Lung (tissue), 12 donors: ENCODE data around the gene PRODH2. TPM values are rescaled to one million over a fixed set of nuclear protein-coding genes. Genes with fewer than 3 reads are reported as not detected.

Source experiments
- ATAC-seq: fragments of 200-7000 bp; cut with Tn5 transposase; one replicate; pipeline ENCODE4 v1.9.1; 2020; ENCODE audit warnings: moderate number of reproducible peaks; ENCODE audit not compliant: insufficient read depth, low FRiP score
- DNase-seq, 3 donors: peaks; one replicate each; pipeline ENCODE4 v3.0.0-alpha.2; 2013 to 2017
- H3K27ac ChIP-seq, 2 donors: one replicate each; pipeline ENCODE4 v1.5.1; 2013; ENCODE audit warnings: mild to moderate bottlenecking in 2 of 2, moderate library complexity in 2 of 2, control low read depth in 1 of 2, inconsistent platforms in 1 of 2, low read depth in 1 of 2, low read length in 1 of 2
- H3K27me3 ChIP-seq, 3 donors: one replicate each; pipeline ENCODE4 v1.5.1; 2013; ENCODE audit warnings: low read length in 2 of 3; ENCODE audit not compliant: control insufficient read depth in 3 of 3, insufficient read depth in 3 of 3
- H3K36me3 ChIP-seq, 4 donors: one replicate each; pipeline ENCODE4 v1.5.1; 2013; ENCODE audit warnings: low read length in 4 of 4, mild to moderate bottlenecking in 1 of 4, moderate library complexity in 1 of 4; ENCODE audit not compliant: control insufficient read depth in 4 of 4, insufficient read depth in 4 of 4
- H3K4me1 ChIP-seq, 5 donors: one replicate each; pipeline ENCODE4 v1.5.1; 2013; ENCODE audit warnings: low read length in 5 of 5, mild to moderate bottlenecking in 2 of 5, moderate library complexity in 1 of 5; ENCODE audit not compliant: control insufficient read depth in 5 of 5, insufficient read depth in 5 of 5
- H3K4me3 ChIP-seq: one replicate; pipeline ENCODE4 v1.5.1; 2013; ENCODE audit warnings: mild to moderate bottlenecking, control low read depth, moderate library complexity
- H3K9ac ChIP-seq, 2 donors: one replicate each; pipeline ENCODE4 v1.5.1; 2013; ENCODE audit warnings: low read length in 2 of 2, control low read depth in 1 of 2; ENCODE audit not compliant: insufficient read depth in 1 of 2
- H3K9me3 ChIP-seq, 4 donors: one replicate each; pipeline ENCODE4 v1.5.1; 2013; ENCODE audit warnings: low read length in 3 of 4, mild to moderate bottlenecking in 1 of 4, moderate library complexity in 1 of 4; ENCODE audit not compliant: control insufficient read depth in 4 of 4, insufficient read depth in 3 of 4
- WGBS, 2 donors: extraction: QIAGEN DNeasy Blood & Tissue Kit; methylation state at CpG; one replicate each; pipeline ENCODE4 v1.1.7; 2013; 5-methylcytosine and 5-hydroxymethylcytosine counted together
- polyA plus RNA-seq, 2 donors: library from polyadenylated mRNA; stranded (reverse); fragments of 200-250 nt; gene quantifications; one replicate each; pipeline ENCODE4 v1.2.1, GENCODE V29; 2013
- total RNA-seq, 2 donors: library from RNA; depleted of rRNA in 1 of 2; stranded (reverse); fragments of >200 nt in 1 of 2; gene quantifications; one replicate each; pipeline ENCODE4 v1.2.1, GENCODE V29; 2014 to 2021
- TF ChIP-seq, protein P1 (sequence below): IDR thresholded peaks from 2 replicates; pipeline ENCODE4 v1.5.1; 2012; ENCODE audit warnings: mild to moderate bottlenecking; ENCODE audit errors: control extremely low read depth, extremely low read depth
- donor health status: control.
- donor health status: control.
- donor health status: Bipolar disorder and iron deficiency.
- donor health status: healthy.
- donor health status: DM: yes; HTN: yes; CAD: no.

The PRODH2 gene
- total and polyA plus RNA-seq, 4 donors: not detected

- no peak overlapping the region for H3K27ac ChIP-seq
- H3K36me3 ChIP-seq: no peaks in the 10 kb centered on the region
- 3% methylated on average over 26 of the region's 26 CpGs for WGBS, 2 donors
- no peak for DNase-seq
- H3K9me3 ChIP-seq: peaks cover 0 to 9% (median 0%) of the 10 kb centered on the region in 4 donors
- no peak overlapping the region for H3K4me3 ChIP-seq
- H3K9ac ChIP-seq: no peak overlapping the region
- ATAC-seq: no peak
- H3K4me1 ChIP-seq: peaks cover 0 to 18% (median 5%) of the 10 kb centered on the region in 5 donors
- TF ChIP-seq, protein P1, sequence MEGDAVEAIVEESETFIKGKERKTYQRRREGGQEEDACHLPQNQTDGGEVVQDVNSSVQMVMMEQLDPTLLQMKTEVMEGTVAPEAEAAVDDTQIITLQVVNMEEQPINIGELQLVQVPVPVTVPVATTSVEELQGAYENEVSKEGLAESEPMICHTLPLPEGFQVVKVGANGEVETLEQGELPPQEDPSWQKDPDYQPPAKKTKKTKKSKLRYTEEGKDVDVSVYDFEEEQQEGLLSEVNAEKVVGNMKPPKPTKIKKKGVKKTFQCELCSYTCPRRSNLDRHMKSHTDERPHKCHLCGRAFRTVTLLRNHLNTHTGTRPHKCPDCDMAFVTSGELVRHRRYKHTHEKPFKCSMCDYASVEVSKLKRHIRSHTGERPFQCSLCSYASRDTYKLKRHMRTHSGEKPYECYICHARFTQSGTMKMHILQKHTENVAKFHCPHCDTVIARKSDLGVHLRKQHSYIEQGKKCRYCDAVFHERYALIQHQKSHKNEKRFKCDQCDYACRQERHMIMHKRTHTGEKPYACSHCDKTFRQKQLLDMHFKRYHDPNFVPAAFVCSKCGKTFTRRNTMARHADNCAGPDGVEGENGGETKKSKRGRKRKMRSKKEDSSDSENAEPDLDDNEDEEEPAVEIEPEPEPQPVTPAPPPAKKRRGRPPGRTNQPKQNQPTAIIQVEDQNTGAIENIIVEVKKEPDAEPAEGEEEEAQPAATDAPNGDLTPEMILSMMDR: no peak
- H3K27me3 ChIP-seq: peaks cover 3 to 33% (median 27%) of the 10 kb centered on the region in 3 donors
Observed at GRCh38 chr19:35846038-35846668, 33.5 kb upstream of the PRODH2 start.

DNA sequence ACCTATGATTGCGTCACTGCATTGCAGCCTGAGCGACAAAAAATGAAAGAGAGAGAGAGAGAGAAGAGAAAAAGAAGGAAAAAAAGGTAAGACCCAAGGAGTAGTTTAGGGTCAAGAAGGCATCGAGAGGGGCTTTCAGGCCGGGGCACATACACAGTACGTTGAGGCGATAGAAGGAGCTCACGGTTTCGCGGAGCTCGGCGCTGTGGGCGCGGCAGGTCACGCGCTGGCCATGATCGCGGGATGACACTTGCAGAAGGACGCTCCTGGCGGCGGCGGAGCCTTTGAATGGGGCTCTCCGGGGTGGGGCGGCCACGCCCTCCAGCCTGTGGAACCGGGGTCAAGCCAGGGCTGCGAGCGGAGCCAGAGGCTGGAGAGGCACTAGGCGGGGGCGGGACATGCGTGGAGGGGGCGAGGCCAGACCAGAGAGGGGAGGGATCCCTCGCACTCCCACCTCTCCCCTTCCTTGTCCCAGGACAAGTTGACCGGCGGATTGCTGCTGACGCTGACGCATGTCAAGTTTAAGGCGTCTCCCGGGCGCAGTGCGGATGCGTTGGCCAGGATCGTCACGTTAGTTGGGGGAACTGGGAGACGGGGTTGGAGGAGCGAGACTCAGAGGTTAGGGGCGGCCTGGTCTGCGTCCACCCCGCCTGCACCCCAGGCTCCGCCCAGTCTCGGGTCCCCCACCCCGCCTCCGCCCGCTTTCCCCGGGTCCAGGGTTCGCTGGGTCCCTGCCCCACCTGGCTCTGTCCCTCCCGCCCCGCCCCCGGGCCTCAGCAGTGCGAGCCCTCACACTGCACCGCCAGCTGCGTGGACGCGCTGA lies 32.8 kb upstream of the PRODH2 start:
- Histone ChIP-seq H3K4me3 (no peak overlapping the region), H3K27ac (no peak overlapping the region), H3K9me3 (peaks cover 0 to 9% (median 0%) of the 10 kb centered on the region in 4 donors), H3K27me3 (peaks cover 0 to 33% (median 27%) of the 10 kb centered on the region in 3 donors), H3K9ac (no peak overlapping the region), H3K4me1 (peaks cover 0 to 18% (median 5%) of the 10 kb centered on the region in 5 donors), H3K36me3 (no peaks in the 10 kb centered on the region)
- DNase-seq: no peak
- TF ChIP-seq, protein P1: no peak
- WGBS, 2 donors: 4 to 5% methylated on average over 55 to 63 of the region's 63 CpGs
- no peak for ATAC-seq

- Histone ChIP-seq H3K27me3 (peaks cover 0 to 33% (median 27%) of the 10 kb centered on the region in 3 donors), H3K4me1 (peaks cover 0 to 18% (median 5%) of the 10 kb centered on the region in 5 donors), H3K9me3 (peaks cover 0 to 9% (median 0%) of the 10 kb centered on the region in 4 donors), H3K4me3 (no peak overlapping the region), H3K27ac (no peak overlapping the region), H3K9ac (no peak overlapping the region), H3K36me3 (no peaks in the 10 kb centered on the region)
- TF ChIP-seq, protein P1: no peak
- WGBS, 2 donors: 58 to 60% methylated on average over 16 of the region's 16 CpGs
- DNase-seq (no peak), ATAC-seq (no peak)
Observed at GRCh38 chr19:35844482-35845214, 32.0 kb upstream of the PRODH2 start.
